ENCODE data around the gene ALK.

- TF ChIP-seq, protein P1, sequence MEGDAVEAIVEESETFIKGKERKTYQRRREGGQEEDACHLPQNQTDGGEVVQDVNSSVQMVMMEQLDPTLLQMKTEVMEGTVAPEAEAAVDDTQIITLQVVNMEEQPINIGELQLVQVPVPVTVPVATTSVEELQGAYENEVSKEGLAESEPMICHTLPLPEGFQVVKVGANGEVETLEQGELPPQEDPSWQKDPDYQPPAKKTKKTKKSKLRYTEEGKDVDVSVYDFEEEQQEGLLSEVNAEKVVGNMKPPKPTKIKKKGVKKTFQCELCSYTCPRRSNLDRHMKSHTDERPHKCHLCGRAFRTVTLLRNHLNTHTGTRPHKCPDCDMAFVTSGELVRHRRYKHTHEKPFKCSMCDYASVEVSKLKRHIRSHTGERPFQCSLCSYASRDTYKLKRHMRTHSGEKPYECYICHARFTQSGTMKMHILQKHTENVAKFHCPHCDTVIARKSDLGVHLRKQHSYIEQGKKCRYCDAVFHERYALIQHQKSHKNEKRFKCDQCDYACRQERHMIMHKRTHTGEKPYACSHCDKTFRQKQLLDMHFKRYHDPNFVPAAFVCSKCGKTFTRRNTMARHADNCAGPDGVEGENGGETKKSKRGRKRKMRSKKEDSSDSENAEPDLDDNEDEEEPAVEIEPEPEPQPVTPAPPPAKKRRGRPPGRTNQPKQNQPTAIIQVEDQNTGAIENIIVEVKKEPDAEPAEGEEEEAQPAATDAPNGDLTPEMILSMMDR (conservative IDR thresholded peaks at IDR 0.05 in 1 of 2, IDR thresholded peaks at IDR 0.05 in 1 of 2; ENCODE audit: low read depth in 1 of 2, low read length in 2 of 2), result no peak
- no peak for TF ChIP-seq EZH2 (IDR thresholded peaks at IDR 0.05; ENCODE audit: low read length, missing control alignments)
Observed at GRCh38 chr2:29567906-29568520, 353.4 kb downstream of the ALK start.
